Measurements from ENCODE around the gene SLC6A5.

Gene SLC6A5

DNA sequence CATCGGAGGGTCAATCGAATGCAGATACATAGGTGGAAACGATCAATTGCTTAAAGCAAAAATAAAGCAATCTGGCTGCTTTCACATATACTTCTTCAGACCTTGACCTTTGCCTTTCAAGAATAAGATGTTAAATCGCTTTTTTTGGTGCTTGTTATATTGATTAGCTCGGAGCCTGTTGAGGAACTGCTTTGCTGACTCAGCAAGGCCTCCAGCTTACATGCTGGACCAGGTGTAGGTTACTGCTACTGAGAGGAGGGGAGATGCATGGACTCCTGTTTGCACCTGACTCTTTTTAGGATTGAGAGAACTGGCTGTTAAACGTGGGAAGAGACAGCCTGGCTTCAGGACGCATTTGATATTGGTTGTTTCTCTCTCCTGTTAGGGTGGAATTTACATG lies 38.7 kb downstream of the SLC6A5 start:
- Histone ChIP-seq H3K4me1 (ENCODE audit: insufficient read depth, low read length, severe bottlenecking) (no peaks in the 10 kb centered on the region), H3K4me3 (ENCODE audit: low read depth, low read length, poor library complexity, severe bottlenecking) (no peak overlapping the region), H3K27ac (ENCODE audit: low read depth, low read length, poor library complexity, severe bottlenecking) (no peak overlapping the region)

DNA sequence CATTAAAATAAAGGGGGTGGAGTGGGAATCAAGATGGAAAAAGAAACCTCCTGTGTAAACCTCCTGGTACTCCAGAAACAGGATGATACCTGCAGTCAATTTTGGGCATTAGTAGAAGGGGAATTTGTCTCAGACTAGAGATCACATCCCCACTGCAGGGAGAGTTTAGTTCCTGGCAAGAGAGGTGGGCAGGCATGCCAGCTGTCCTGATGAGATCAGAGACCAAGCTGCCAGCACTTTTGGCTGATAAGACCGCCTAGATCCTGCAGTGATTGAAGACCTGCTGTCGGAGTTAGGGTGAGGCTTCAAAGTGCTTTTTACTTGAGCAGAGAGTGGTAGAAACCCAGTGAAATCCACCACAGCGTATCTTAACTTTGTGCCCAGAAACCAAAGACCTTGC lies 40.3 kb downstream of the SLC6A5 start:
- H3K36me3 ChIP-seq (ENCODE audit: insufficient read depth, low read length): no peaks in the 10 kb centered on the region
- no peaks in the 10 kb centered on the region for H3K79me2 ChIP-seq (ENCODE audit: insufficient read depth, low read length)
- no peak overlapping the region for H3K4me3 ChIP-seq (ENCODE audit: low read depth, low read length, poor library complexity, severe bottlenecking)
- TF ChIP-seq, protein P1, sequence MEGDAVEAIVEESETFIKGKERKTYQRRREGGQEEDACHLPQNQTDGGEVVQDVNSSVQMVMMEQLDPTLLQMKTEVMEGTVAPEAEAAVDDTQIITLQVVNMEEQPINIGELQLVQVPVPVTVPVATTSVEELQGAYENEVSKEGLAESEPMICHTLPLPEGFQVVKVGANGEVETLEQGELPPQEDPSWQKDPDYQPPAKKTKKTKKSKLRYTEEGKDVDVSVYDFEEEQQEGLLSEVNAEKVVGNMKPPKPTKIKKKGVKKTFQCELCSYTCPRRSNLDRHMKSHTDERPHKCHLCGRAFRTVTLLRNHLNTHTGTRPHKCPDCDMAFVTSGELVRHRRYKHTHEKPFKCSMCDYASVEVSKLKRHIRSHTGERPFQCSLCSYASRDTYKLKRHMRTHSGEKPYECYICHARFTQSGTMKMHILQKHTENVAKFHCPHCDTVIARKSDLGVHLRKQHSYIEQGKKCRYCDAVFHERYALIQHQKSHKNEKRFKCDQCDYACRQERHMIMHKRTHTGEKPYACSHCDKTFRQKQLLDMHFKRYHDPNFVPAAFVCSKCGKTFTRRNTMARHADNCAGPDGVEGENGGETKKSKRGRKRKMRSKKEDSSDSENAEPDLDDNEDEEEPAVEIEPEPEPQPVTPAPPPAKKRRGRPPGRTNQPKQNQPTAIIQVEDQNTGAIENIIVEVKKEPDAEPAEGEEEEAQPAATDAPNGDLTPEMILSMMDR (IDR thresholded peaks at IDR 0.05; ENCODE audit: low read length): no peak
- TF ChIP-seq EZH2 (IDR thresholded peaks at IDR 0.05; ENCODE audit: borderline replicate concordance, low read length): no peak
- no peaks in the 10 kb centered on the region for H3K27me3 ChIP-seq (ENCODE audit: insufficient read depth, low read length)
- no peak overlapping the region for H2AFZ ChIP-seq (ENCODE audit: low read length)
- H3K27ac ChIP-seq (ENCODE audit: low read depth, low read length, poor library complexity, severe bottlenecking): no peak overlapping the region
- no peaks in the 10 kb centered on the region for H3F3A ChIP-seq (ENCODE audit: insufficient read depth, low read length)
- H3K9me2 ChIP-seq (ENCODE audit: low read depth, low read length): no peaks in the 10 kb centered on the region
- no peak overlapping the region for H3K4me2 ChIP-seq (ENCODE audit: low read length)
- no peaks in the 10 kb centered on the region for H3K4me1 ChIP-seq (ENCODE audit: insufficient read depth, low read length, severe bottlenecking)
- no peak overlapping the region for H3K9ac ChIP-seq (ENCODE audit: low read length)
- no peaks in the 10 kb centered on the region for H3K9me3 ChIP-seq (ENCODE audit: low read length)
- H4K20me1 ChIP-seq (ENCODE audit: insufficient read depth, low read length): no peaks in the 10 kb centered on the region

More for the DNA sequence above, 38.7 kb downstream of the SLC6A5 start:
- Histone ChIP-seq H3K27me3 (ENCODE audit: insufficient read depth, low read length) (no peaks in the 10 kb centered on the region), H3K79me2 (ENCODE audit: insufficient read depth, low read length) (no peaks in the 10 kb centered on the region), H4K20me1 (ENCODE audit: insufficient read depth, low read length) (no peaks in the 10 kb centered on the region), H3K9me3 (ENCODE audit: low read length) (no peaks in the 10 kb centered on the region), H2AFZ (ENCODE audit: low read length) (no peak overlapping the region), H3K36me3 (ENCODE audit: insufficient read depth, low read length) (no peaks in the 10 kb centered on the region), H3K9me2 (ENCODE audit: low read depth, low read length) (no peaks in the 10 kb centered on the region), H3K9ac (ENCODE audit: low read length) (no peak overlapping the region), H3K4me2 (ENCODE audit: low read length) (no peak overlapping the region), H3F3A (ENCODE audit: insufficient read depth, low read length) (no peaks in the 10 kb centered on the region)
- TF ChIP-seq, protein P1 (IDR thresholded peaks at IDR 0.05; ENCODE audit: low read length): no peak
- no peak for TF ChIP-seq EZH2 (IDR thresholded peaks at IDR 0.05; ENCODE audit: borderline replicate concordance, low read length)

DNA sequence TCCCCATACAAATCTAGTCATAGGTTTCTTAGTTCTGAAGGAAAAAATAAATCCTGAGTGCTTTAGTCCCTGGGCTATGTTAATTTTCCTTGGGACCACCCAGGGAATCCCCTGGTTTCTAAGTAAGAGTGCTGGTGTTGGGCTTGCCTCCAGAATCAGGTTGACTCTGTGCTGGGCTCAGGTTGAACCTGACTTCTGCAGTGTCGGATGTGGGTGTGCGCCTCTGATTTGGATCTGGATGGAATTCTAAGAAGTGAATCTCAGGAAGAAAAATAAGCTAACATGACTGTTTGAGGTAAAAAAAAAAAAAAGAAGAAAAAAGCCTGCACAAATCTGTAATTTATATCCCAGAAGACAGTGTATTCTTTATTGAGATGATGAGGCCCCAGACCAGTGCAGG lies 41.0 kb downstream of the SLC6A5 start:
- Histone ChIP-seq H3K9me3 (ENCODE audit: low read length) (no peaks in the 10 kb centered on the region), H3K9me2 (ENCODE audit: low read depth, low read length) (no peaks in the 10 kb centered on the region), H3K9ac (ENCODE audit: low read length) (no peak overlapping the region), H3K27me3 (ENCODE audit: insufficient read depth, low read length) (no peaks in the 10 kb centered on the region), H4K20me1 (ENCODE audit: insufficient read depth, low read length) (no peaks in the 10 kb centered on the region), H2AFZ (ENCODE audit: low read length) (no peak overlapping the region), H3K36me3 (ENCODE audit: insufficient read depth, low read length) (no peaks in the 10 kb centered on the region), H3F3A (ENCODE audit: insufficient read depth, low read length) (no peaks in the 10 kb centered on the region), H3K4me2 (ENCODE audit: low read length) (no peak overlapping the region), H3K79me2 (ENCODE audit: insufficient read depth, low read length) (no peaks in the 10 kb centered on the region), H3K4me1 (ENCODE audit: insufficient read depth, low read length, severe bottlenecking) (no peaks in the 10 kb centered on the region), H3K27ac (ENCODE audit: low read depth, low read length, poor library complexity, severe bottlenecking) (no peak overlapping the region), H3K4me3 (ENCODE audit: low read depth, low read length, poor library complexity, severe bottlenecking) (no peak overlapping the region)
- TF ChIP-seq, protein P1 (IDR thresholded peaks at IDR 0.05; ENCODE audit: low read length): no peak
- TF ChIP-seq EZH2 (IDR thresholded peaks at IDR 0.05; ENCODE audit: borderline replicate concordance, low read length): no peak

Measured in OCI-LY1 (cell line).